GM12878 (cell line): ENCODE data around the gene USP35. TPM values are rescaled to one million over a fixed set of nuclear protein-coding genes. Genes with fewer than 3 reads are reported as not detected.
A peak's percentile ranks its signal among the peaks of the same experiment; 100 is the strongest.

Source experiments
- ATAC-seq: fragments of 200-7000 bp; cut with Tn5 transposase; 3 replicates; pipeline ENCODE4 v1.9.1; 2020; ENCODE audit warnings: mild to moderate bottlenecking, moderate library complexity
- BruUV-seq: library from RNA; stranded (reverse); fragments of 400-500 nt; replicated peaks from 2 replicates; lab custom pipeline; 2021; lab: Mats Ljungman, UMichigan
- CTCF ChIA-PET: fragments of 300-600 bp; sonication (Branson Sonifier 250); formaldehyde crosslinking; extraction: SDS; loops from one replicate; lab custom pipeline; 2021; ENCODE audit warnings: inconsistent platforms; lab: Yijun Ruan, JAX
- POLR2A ChIA-PET: fragments of 350-600 bp; formaldehyde crosslinking; extraction: SDS; loops from one replicate; lab custom pipeline; 2021; ENCODE audit warnings: inconsistent platforms; lab: Charles Lee
- RAD21 ChIA-PET: fragments of 300-600 bp; sonication (Branson Sonifier 250); formaldehyde crosslinking; loops from one replicate; lab custom pipeline; 2023; ENCODE audit warnings: antibody characterized with exemption; ENCODE audit not compliant: unreplicated experiment; lab: Charles Lee
- SMC1A ChIA-PET: fragments of 300-600 bp; sonication (Branson Sonifier 250); formaldehyde crosslinking; loops from one replicate; lab custom pipeline; 2023; ENCODE audit not compliant: unreplicated experiment, uncharacterized antibody; lab: Charles Lee
- DNase-seq: peaks from one replicate; pipeline ENCODE4 v3.0.0-alpha.2; 2011; ENCODE audit warnings: low read depth, low spot score
- FAIRE-seq: peaks from 3 replicates; lab custom pipeline; 2011; peaks lifted over from hg19 to GRCh38; lab: Jason Lieb, UNC
- H2AFZ ChIP-seq: 2 replicates; pipeline ENCODE4 v1.6.0; 2011; ENCODE audit warnings: low read depth, low read length, control low read depth; ENCODE audit not compliant: control insufficient read depth
- H3K27ac ChIP-seq: 2 replicates; pipeline ENCODE4 v1.5.1; 2011; ENCODE audit warnings: control low read depth; ENCODE audit not compliant: control insufficient read depth, insufficient read depth
- H3K27me3 ChIP-seq, 2 experiments: replicated peaks in 1 of 2; 2 replicates each; pipeline versions ENCODE4 v1.6.0 to v1.6.1; 2011; ENCODE audit warnings: low read length in 1 of 2; ENCODE audit not compliant: control insufficient read depth in 2 of 2, insufficient read depth in 2 of 2
- H3K36me3 ChIP-seq, 2 experiments: 2 replicates each; pipeline ENCODE4 v1.5.1; 2011; ENCODE audit warnings: low read length in 1 of 2; ENCODE audit not compliant: control insufficient read depth in 2 of 2, insufficient read depth in 2 of 2
- H3K4me1 ChIP-seq: 2 replicates; pipeline ENCODE4 v1.6.1; 2011; ENCODE audit warnings: mild to moderate bottlenecking, low read length, moderate library complexity, mixed read lengths; ENCODE audit not compliant: control insufficient read depth, insufficient read depth
- H3K4me2 ChIP-seq: 2 replicates; pipeline ENCODE4 v1.6.0; 2011; ENCODE audit warnings: control low read depth; ENCODE audit not compliant: control insufficient read depth, insufficient read depth
- H3K4me3 ChIP-seq: fragments of 200-600 bp; sonication (generic); 2 replicates; pipeline ENCODE4 v1.5.1; 2016
- H3K79me2 ChIP-seq: 2 replicates; pipeline ENCODE4 v1.6.0; 2011; ENCODE audit warnings: low read length; ENCODE audit not compliant: control insufficient read depth, insufficient read depth
- H3K9ac ChIP-seq: 2 replicates; pipeline ENCODE4 v1.8.0; 2011; ENCODE audit warnings: low read length, control low read depth, mixed read lengths; ENCODE audit not compliant: control insufficient read depth, insufficient read depth
- H3K9me3 ChIP-seq: replicated peaks from 3 replicates; pipeline ENCODE4 v1.5.1; 2011; ENCODE audit warnings: mild to moderate bottlenecking, low read length; ENCODE audit not compliant: control insufficient read depth, insufficient read depth
- H4K20me1 ChIP-seq: 2 replicates; pipeline ENCODE4 v1.6.0; 2011; ENCODE audit not compliant: control insufficient read depth, insufficient read depth
- CREB1 ChIP-seq: IDR thresholded peaks from 2 replicates; pipeline ENCODE4 v1.6.1; 2012; ENCODE audit warnings: low read depth, mild to moderate bottlenecking, inconsistent platforms
- CREM ChIP-seq: IDR thresholded peaks from 2 replicates; pipeline ENCODE4 v1.6.1; 2014; ENCODE audit warnings: antibody characterized with exemption, low read depth
- EED ChIP-seq: sonication (generic); IDR thresholded peaks from 2 replicates; pipeline ENCODE4 v1.6.1; 2016; ENCODE audit warnings: antibody characterized with exemption, low read depth
- IRF4 ChIP-seq: IDR thresholded peaks from 2 replicates; pipeline ENCODE4 v1.6.1; 2011; ENCODE audit warnings: low read depth, low read length
- JUND ChIP-seq: IDR thresholded peaks from 2 replicates; pipeline ENCODE4 v1.6.1; 2012; ENCODE audit warnings: low read depth, mild to moderate bottlenecking, low read length, improper control_type of control experiment, moderate library complexity
- MEF2A ChIP-seq: IDR thresholded peaks from 2 replicates; pipeline ENCODE4 v1.6.1; 2011; ENCODE audit warnings: low read depth, mild to moderate bottlenecking, low read length, moderate library complexity; ENCODE audit not compliant: insufficient read depth
- MTA3 ChIP-seq: IDR thresholded peaks from 2 replicates; pipeline ENCODE4 v1.6.1; 2012; ENCODE audit warnings: low read length, inconsistent platforms, borderline replicate concordance
- RAD21 ChIP-seq: IDR thresholded peaks from 2 replicates; pipeline ENCODE4 v1.6.1; 2011; ENCODE audit warnings: mild to moderate bottlenecking, low read depth, low read length, moderate library complexity; ENCODE audit not compliant: insufficient read depth
- SMARCA5 ChIP-seq: fragments of 450-650 bp; IDR thresholded peaks from 2 replicates; pipeline ENCODE4 v1.6.1; 2017; ENCODE audit warnings: mild to moderate bottlenecking
- SMC3 ChIP-seq: IDR thresholded peaks from 2 replicates; pipeline ENCODE4 v1.6.1; 2011; ENCODE audit warnings: low read length, improper control_type of control experiment, borderline replicate concordance
- ZBED1 ChIP-seq: IDR thresholded peaks from 2 replicates; pipeline ENCODE4 v1.6.1; 2016; ENCODE audit warnings: borderline replicate concordance
- ZBTB11 ChIP-seq: fragments of 450-650 bp; formaldehyde crosslinking; IDR thresholded peaks from 2 replicates; pipeline ENCODE4 v1.5.0; 2022; ENCODE audit warnings: mild to moderate bottlenecking, missing genetic modification characterization
- ZNF24 ChIP-seq: fragments of 450-650 bp; IDR thresholded peaks from 2 replicates; pipeline ENCODE4 v1.6.1; 2017; ENCODE audit warnings: antibody characterized with exemption, mild to moderate bottlenecking
- ZNF622 ChIP-seq: fragments of 450-650 bp; IDR thresholded peaks from 2 replicates; pipeline ENCODE4 v1.6.1; 2017; ENCODE audit warnings: mild to moderate bottlenecking, inconsistent platforms
- WGBS: methylation state at CpG from one replicate; pipeline ENCODE4 v1.1.6; 2016; ENCODE audit warnings: low lambda C conversion rate; ENCODE audit not compliant: insufficient replicate concordance, insufficient coverage; ENCODE audit errors: missing lambda C conversion rate; 5-methylcytosine and 5-hydroxymethylcytosine counted together
- in situ Hi-C: fragments of 300-500 bp; cut with MboI; formaldehyde crosslinking; loops from 9 replicates; pipeline ENCODE4 v1.14.3; 2018; ENCODE audit warnings: mixed read lengths
- intact Hi-C: fragments of 100-400 bp; cut with micrococcal nuclease; formaldehyde crosslinking; loops from one replicate; pipeline ENCODE4 v1.14.2; 2022; ENCODE audit not compliant: unreplicated experiment
- polyA plus RNA-seq, 11 experiments: library from polyadenylated mRNA; depleted of rRNA in 4 of 11; unstranded in 6 of 11; stranded (reverse) in 5 of 11; fragments of >200 nt; fragmentation: Nextera tagmentation in 4 of 11; fragmentation: Illumina TruSeq in 1 of 11; extraction: Ambion mirVana in 4 of 11; extraction: Trizol in 1 of 11; gene quantifications; 1 replicate in 1 of 11; 2 replicates in 10 of 11; pipeline versions ENCODE4 v1.2.1 to v1.2.3, GENCODE V29; 2011 to 2016; ENCODE audit warnings: inconsistent platforms in 2 of 11, missing spikeins in 2 of 11, low read depth in 1 of 11
- total RNA-seq, 4 experiments: library from RNA; depleted of rRNA in 3 of 4; stranded (reverse); fragments of >200 nt in 3 of 4; fragmentation: Illumina TruSeq in 1 of 4; extraction: Trizol in 1 of 4; gene quantifications; 2 replicates each; pipeline versions ENCODE4 v1.2.1 to v1.2.3, GENCODE V29; 2013 to 2021

Gene USP35
- total and polyA plus RNA-seq, 10 of the 15 experiments (the other 5 are each of a cell fraction or from before 2014, with no cell fraction given), result 0.13 to 6.4 (median 3.1) TPM; not detected in 1

GRCh38 chr11:78226684-78227680 is 38.3 kb downstream of the USP35 start (continued):
- TF ChIP-seq ZBTB11 (no peak), ZNF622 (no peak), EED (0 out of 2 replicates have a peak, but pooled peaks have one; percentile 49), ZNF24 (no peak)

GRCh38 chr11:78227921-78228320 is 39.2 kb downstream of the USP35 start:
- H3K27ac ChIP-seq, result peak overlapping the region; percentile 75
- no peak for FAIRE-seq

More at GRCh38 chr11:78227921-78228320, 39.2 kb downstream of the USP35 start:
- intact Hi-C loops, result loop anchor here (1.0 kb wide), 3 partner anchors 189 to 336 kb away; partner anchors contain the start of gene GAB2
- no peaks in the 10 kb centered on the region for H3K79me2 ChIP-seq
- TF ChIP-seq RAD21 (0 out of 2 replicates have a peak, but pooled peaks have one; percentile 3), MTA3 (0 out of 2 replicates have a peak, but pooled peaks have one; percentile 8), ZNF24 (no peak), JUND (no peak), IRF4 (no peak), SMC3 (no peak), SMARCA5 (no peak), CREB1 (0 out of 2 replicates have a peak, but pooled peaks have one; percentile 12), ZBED1 (0 out of 2 replicates have a peak, but pooled peaks have one; percentile 31), MEF2A (0 out of 2 replicates have a peak, but pooled peaks have one; percentile 52), CREM (peak; percentile 39; the same call in 1 of the 2 replicates)
- TF ChIP-seq, all 136 proteins: peak for 6
- Histone ChIP-seq H3K9ac (no peak overlapping the region), H3K27me3 (no peaks in the 10 kb centered on the region), H3K36me3 (no peaks in the 10 kb centered on the region), H4K20me1 (no peaks in the 10 kb centered on the region), H3K9me3 (no peaks in the 10 kb centered on the region), H2AFZ (no peak overlapping the region; the same call in 1 of the 2 replicates), H3K4me3 (peak overlapping the region; percentile 18; the same call in 1 of the 2 replicates), H3K4me1 (peaks cover 43% of the 10 kb centered on the region), H3K4me2 (peak overlapping the region; percentile 33; the same call in 1 of the 2 replicates)
- WGBS, result 0% methylated on average over 4 of the region's 4 CpGs
- ChIA-PET CTCF (interaction anchor here (0.6 to 8.1 kb wide), 43 partner anchors 9 to 488 kb away, joined by 3 to 181 read pairs (median 6); partner anchors contain the start of genes GAB2, KCTD21, NARS2 and USP35), POLR2A (interaction anchor here (0.6 to 1.6 kb wide), 6 partner anchors 20 to 883 kb away, joined by 3 to 6 read pairs (median 4); partner anchors contain the start of gene NARS2), RAD21 (interaction anchor here (0.6 to 5.2 kb wide), 30 partner anchors 9 to 417 kb away, joined by 3 to 124 read pairs (median 3); partner anchors contain the start of genes ALG8, GAB2, KCTD21 and NARS2), SMC1A (interaction anchor here (0.7 to 3.1 kb wide), 34 partner anchors 9 to 488 kb away, joined by 3 to 89 read pairs (median 4); partner anchors contain the start of genes ALG8, GAB2 and NARS2)
- BruUV-seq, result no TSS peak
- ATAC-seq (peak; percentile 34), DNase-seq (no peak)
- in situ Hi-C loops, result no loop called here
